KG1 (cell line): ENCODE data around the gene SLC39A5.

Experiments used
- DNase-seq: peaks from one replicate; lab custom pipeline; 2025; lab: John Stamatoyannopoulos, UW

SLC39A5 gene

DNA sequence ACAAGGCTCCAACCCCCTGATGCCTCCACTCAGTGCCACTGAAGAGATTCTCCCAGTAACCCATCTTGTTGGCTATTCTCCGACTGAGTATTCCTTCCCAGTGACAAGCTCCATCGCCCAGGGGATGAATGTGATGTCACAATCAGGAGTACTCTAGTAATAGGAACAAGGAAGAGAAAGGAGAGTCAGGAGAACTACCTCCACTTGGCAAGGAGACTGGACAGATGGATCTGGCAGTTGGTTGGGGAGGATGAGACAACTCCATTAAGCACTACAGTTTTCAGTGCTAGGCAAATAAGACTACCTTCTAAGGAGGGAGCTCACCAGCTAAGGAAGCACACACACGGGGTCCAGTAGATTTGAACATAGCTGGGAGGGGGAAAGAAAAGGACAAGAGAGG lies 13.4 kb upstream of the SLC39A5 start:
- DNase-seq, result no peak

DNA sequence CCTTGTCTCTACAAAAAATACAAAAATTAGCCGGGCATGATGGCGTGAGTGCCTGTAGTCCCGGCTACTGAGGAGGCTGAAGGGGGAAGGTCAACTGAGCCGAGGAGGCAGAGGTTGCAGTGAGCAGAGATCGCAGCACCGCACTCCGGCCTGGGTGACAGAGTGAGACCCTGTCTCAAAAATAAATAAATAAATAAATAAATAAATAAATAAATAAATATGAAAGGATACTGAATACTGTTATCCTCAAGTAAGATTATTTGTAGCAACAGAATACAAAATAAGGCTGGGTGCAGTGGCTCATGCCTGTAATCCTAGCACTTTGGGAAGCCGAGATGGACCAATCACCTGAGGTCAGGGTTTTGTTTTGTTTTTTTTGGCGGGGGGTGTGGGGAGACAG lies 10.0 kb upstream of the SLC39A5 start:
- DNase-seq, result no peak

DNA sequence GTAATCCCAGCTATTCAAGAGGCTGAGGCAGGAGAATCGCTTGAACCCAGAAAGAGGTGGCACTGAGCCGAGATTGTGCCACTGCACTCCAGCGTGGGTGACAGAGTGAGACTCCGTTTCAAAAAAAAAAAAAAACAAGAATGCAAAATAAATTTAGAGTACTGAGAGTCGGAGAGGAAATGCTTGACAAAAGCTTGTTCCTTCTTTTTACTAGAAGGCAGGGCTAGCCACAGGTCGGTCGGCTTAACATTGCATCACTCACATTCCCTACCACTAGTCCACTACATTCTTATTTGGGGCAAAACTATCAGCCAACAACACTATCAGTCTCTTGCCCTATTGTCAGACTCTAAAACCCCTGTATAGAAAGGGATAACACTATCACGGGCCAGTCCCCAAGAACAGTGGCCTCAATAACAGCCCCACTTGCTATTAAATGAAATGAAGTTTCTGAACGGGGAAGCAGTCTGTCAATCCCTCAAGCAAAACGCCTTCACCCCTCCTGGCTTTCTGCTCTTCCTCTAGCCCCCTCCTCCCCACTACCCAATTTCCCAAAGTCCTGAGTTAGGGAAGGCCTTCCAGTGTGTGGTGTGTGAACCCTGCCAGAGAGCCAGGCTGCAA lies 9.1 kb upstream of the SLC39A5 start:
- DNase-seq, result no peak

DNA sequence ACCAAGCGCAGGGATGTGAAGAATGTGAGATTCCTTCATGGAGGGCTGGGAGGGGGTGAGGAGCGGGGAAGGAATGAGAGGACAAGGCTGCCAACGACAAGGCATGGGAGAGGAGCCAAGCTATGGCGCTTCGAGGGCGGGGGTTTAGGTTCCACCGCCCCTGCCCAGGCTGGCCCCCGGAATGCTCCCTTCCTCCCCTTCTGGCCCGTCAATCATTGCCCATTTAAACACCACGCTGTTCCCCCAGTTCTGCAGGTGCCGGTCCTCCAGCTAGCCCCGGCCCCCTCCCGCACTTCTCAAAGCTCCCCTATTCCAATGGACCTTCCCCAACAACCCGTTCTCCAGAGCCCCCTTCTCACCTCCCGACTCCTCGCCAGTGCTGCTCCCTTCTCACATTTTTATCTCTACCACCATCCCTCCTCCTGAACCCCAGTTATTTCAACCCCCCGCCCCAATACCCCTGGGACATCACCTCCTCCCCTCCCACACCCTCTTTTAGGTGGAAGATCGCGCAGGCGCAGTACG lies 8.6 kb upstream of the SLC39A5 start:
- DNase-seq, result no peak

DNA sequence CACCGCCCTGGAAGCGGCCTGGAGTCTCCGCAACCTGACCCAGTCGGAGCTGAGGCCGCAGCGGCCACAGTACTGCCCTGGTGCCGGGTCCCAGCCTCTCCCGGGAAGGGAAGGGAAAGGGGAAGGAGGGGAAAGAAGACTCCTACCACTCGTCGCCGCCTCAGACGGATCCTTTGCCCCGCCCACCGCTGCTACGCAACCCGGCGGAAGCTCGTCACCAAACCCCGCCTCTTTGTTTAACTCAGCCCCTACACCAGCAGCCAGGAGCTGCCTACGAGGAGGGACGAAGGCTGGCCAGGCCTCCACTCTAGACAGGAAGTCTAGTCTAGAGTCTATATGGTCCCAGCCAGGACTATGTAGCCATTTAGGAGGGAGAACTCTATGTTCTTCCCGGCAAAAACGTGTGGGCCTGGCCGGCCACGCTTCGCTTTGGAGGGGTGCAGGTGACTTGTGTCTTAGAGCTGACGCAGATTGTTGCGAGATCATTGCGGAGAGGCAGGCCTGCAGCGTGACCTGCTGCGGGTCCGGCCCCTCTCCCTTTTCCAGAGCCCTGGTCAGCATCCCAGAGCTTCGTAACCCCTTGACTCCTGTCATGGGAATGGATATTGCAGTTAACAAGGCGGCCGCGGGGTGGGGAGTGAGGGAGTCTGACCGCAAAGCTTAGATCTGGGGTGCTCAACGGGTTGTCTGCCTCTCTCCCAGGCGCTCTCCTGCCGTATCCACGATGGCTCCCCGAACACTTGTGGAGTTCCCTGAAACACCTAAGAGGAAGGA lies 7.9 kb upstream of the SLC39A5 start, which contains the start of gene RNF41:
Gene RNF41, minus strand, starts transcription at position 166 of the 774 bp plus-strand sequence. CDS start 7,875 bp downstream, outside the sequence.
- peak; percentile 57 for DNase-seq

DNA sequence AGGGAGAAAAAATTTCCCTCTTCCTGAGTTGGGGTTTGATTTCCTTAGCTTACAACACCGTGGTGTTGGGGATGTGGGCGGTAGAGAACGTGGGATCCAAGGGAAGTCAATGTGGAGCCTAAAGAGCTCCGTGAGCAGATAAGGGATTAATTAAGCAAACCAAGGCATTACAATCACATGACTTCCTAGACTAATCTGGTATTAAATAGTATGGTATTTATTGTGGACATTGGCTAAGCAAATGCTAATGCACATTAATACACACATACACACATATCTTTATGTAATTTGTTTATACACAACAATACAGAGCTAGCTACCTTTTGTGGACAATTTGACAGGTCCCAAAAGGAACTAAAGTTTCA lies 7.3 kb upstream of the SLC39A5 start:
- no peak for DNase-seq

DNA sequence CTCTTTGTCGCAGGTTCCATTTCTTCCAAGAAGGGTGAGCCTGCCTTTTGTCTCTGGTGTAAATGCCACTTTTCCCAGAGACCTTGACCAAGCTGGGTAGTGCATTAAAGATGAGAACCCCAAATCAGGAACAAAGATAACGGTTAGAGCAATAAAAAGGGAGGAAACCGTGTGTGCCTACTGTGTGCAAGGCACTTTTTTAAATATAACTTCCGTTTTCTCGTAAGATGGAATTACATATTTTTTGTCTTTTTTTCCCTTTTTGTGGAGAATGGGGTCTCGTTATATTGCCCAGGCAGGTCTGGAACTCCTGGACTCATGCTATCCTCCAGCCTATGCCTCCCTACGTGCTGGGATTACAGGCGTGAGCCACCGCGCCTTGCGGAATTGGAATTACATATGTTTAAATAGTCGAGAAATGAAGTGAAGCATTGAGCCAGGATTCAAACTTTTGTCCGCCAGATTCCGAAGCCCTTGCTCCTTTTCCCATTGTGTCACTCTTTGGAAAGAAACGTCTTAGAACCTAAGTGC lies 6.2 kb upstream of the SLC39A5 start:
- DNase-seq, result no peak

DNA sequence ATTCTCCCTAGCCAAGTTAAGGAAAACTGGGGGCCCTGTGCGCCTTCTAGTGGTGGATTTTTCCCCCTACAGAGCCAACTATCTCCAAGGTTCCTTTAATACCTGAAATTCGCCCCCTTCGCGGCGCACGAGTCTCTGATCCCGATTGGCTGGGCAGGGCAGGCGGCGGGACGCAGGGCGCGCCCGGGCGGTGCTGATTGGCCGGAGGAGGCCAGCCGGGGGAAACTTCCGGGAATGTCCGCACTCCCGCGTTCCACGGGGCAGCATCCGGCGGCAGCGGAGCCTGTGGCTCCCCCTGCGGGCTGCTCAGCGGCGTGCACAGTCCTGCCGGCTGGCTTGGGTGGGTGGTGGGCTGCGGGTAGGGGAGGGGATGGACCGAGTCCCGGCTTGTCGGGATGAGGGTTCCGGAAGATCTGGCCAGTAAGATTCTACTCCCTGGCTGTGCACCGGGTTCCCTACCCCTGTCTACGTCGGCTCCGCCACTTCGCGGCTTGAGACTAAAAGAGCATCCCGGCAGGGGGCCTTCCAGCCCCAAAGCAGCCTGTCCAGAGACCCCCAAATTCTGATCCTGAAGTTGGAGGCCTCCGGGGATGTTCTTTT lies 5.6 kb upstream of the SLC39A5 start, which contains the start of gene NABP2:
Gene NABP2, plus strand, starts transcription at position 241 of the 600 bp plus-strand sequence. CDS start 515 bp downstream, outside the sequence.
- DNase-seq, result peak; percentile 41

DNA sequence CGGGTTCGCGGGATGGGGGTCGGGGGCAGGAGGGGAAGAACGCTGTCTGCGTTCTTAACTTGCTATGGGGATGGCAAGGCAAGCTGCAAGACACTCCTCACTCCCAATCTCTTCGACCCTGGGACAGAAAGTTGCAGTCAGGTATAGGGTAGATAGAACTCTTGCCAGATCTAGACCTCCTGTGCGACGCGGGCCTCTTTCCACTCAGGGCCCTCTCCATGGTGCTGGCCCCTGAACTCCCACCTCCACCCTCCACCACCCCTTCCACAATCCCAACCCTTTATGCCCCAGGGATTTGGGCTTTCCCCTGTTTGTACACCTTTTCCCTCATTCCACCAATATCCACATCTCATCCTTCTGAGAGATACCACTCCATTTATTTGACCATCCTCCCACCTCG lies 4.9 kb upstream of the SLC39A5 start:
- no peak for DNase-seq

DNA sequence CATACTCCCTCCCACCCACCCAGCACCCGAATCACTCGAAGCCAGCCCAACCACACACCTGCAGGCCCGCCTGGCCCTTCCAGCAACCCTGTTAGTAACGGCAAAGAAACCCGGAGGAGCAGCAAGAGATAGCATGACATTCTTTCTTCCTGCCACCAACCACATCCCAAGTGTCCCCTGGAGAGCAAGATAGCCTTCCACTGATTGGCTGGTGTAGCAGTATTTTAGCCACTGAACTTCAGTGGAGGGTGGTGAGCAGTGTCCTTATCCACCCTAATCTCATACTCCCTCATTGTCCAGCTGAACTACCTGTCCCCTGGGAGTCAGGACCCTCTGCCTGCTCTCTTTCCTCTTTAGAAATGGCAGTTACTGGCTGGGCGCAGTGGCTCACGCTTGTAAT lies 769 bp upstream of the SLC39A5 start:
- no peak for DNase-seq

DNA sequence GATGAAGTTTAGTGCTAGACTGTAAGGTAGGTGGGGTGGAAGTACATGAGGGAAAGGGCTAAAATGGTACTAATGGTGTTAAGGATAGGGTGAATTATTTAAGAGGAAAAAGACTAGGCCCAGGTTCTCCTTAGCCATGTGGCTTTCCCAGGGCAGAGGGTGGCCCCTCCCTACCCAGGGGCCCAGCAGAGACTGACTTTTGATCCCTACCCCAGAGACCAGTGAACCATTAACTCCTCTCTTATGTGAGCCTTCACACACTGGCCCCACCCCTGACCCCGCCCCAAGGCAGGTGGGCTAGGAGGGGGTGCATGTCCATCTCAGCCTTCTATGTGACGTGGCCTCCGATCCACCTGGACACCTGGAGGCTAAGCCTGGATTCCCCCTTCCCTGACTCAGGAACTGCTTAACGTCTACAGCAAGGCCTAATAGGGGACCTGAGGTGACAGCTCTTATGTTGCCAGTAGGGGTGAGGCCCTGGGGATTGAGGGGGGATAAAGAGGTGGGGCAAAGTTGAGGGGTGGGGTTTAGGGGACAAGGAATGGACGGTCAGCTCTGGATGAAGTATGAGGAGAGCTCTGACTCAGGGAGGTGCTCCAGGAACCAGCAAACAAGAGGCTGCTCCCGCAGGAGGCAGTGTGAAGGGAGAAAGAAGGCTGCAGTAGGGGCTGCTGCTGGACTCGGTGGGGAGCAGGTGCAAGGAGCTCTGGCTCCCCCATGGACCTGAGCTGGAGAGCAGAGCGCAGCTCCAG lies 757 bp downstream of the SLC39A5 start:
- DNase-seq, result no peak

DNA sequence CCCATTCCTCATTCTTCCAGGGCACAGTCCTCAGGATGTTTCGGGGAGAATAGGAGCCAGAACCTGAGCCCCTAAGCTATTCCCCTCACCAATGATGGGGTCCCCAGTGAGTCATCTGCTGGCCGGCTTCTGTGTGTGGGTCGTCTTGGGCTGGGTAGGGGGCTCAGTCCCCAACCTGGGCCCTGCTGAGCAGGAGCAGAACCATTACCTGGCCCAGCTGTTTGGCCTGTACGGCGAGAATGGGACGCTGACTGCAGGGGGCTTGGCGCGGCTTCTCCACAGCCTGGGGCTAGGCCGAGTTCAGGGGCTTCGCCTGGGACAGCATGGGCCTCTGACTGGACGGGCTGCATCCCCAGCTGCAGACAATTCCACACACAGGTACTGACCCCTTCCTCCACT lies 1.3 kb downstream of the SLC39A5 start:
- no peak for DNase-seq

DNA sequence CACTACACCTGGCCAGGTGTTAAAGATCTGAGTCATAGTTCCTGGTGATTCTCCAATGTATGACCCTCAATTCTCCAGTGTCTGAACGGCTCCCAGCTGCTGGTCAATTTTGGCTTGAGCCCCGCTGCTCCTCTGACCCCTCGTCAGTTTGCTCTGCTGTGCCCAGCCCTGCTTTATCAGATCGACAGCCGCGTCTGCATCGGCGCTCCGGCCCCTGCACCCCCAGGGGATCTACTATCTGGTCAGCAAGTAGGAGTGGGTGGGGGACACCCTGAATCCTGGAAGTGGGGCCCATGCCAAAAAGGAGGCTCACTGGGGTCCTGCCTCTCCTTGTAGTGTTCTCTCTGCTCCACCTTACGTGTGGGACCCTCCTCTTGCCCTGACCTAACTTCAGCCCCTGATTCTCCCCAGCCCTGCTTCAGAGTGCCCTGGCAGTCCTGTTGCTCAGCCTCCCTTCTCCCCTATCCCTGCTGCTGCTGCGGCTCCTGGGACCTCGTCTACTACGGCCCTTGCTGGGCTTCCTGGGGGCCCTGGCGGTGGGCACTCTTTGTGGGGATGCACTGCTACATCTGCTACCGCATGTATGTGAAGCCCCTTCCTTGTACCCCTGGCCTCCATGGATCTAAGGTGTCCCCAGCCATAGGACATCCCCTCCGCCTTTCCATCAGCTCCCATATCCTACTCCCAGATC lies 5.0 kb downstream of the SLC39A5 start:
- no peak for DNase-seq

DNA sequence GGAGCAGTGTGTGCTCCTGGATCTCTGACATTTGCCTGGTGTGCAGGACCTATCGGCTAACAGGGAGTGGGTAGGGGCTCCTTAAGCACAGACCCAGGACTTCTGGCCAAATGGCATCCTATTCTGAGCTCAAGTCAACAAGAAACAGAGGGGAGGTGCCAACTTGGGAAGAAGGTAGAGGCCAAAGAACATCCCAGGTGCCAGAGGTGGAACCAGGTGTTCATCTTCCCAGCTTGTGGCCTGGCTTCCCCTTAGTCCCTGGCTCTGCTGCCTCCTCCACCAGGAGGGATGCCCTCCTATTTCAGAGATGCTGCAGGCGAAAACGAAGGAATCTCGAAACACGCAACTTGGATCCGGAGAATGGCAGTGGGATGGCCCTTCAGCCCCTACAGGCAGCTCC lies 6.2 kb downstream of the SLC39A5 start:
- no peak for DNase-seq

DNA sequence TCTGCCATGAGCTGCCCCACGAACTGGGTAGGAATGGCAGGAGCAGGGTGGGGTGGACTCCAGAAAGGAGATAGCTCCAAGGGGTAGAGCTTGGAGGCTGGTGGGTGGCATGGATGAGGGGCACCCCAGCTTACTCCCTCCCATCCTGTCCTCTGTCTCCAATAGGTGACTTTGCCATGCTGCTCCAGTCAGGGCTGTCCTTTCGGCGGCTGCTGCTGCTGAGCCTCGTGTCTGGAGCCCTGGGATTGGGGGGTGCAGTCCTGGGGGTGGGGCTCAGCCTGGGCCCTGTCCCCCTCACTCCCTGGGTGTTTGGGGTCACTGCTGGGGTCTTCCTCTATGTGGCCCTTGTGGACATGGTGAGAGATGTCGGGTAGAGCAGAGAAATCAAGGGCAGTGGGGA lies 7.1 kb downstream of the SLC39A5 start:
- DNase-seq, result no peak

DNA sequence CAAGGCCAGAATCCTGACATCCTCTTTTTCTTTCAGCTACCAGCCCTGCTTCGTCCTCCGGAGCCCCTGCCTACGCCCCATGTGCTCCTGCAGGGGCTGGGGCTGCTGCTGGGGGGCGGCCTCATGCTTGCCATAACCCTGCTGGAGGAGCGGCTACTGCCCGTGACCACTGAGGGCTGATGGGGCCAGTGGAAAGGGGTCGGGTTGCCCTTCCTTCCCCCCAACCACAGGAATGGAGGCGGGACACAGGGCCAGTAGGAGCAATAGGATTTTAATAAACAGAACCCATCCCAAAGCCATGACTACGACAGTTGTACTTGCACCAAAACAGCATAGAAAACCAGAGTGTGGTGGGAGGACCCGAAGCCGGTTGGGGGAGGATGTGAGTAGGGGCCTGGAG lies 7.7 kb downstream of the SLC39A5 start:
- no peak for DNase-seq

DNA sequence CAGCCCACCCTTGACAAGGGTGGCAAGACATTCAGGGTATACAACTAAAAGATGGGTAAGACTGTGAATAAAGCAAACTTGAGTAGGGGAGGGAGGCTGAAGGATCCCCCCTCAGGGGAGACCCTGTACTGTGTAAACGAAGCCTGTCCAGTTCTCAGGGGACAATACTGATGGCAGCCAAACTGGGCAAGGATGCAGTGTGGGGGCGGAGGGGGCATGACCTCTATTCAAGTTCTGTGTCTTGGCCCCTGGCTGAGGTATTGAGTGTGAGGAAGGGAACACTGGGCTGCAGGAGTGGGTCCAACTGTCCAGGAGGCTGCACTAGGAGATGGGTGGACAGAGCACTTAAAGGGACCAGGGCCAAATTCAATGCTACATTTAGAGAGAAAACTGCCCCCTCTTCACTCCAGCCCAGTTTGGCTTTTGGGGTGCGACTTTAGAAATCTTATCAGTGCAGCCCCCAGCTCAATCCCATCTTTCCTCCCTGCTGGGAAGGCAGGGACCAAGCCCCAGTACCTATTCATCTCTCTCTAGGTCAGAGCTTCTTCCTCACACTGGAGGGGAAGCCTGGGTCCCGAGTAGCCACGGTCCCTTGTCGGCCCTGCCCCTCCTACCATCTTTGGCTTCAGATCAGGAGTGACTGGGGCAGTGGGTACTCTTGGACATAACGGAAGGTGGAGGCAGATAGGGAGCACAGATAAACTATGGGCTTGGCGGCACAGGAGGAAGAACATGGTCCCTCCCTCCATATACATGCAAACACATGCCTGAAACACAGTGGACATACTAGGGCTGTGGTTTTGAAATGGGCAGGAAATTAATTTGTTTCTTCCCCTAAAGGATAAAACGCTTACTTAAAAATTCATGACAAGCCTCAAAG lies 11.8 kb downstream of the SLC39A5 start:
- no peak for DNase-seq

DNA sequence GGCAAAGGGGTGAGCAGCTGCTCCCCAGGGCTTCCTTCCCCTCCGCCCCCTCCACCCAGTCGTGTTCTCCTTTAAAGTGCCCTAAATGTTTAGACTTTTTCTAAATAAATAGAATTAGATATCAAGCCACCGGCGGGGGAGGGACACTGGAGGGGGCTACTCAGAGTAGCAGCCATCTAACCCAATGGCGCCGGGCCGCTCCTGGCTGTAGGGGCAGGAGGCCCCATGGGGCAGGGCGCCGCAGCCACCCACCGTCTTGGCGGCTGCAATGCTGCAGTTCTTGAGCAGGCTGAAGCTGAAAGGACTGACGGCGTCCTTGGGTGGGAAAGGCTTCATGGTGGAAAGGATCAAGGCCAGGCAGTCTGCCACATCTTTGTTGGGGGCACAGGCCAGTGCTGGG lies 13.1 kb downstream of the SLC39A5 start:
- DNase-seq, result no peak

DNA sequence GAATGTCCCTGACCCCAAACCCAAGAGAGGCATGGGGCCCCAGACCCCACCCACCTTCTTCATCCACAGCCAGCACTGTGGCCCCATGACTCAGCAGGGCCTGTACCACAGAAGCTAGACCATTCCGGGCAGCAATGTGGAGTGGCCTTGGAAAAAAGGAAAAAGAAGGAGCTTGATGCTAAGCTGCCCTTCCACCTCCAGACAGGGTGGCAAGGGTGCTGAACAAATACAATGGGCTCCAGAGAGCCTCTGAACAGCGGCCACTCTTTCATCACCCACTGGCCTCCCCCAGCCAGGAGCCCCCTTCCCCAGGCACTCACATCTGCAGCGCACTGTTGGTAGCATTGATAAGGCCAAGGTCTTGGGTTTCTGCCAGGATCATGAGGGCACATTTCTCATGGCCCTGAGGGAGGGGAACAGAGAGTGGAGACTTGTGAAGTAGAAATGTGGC lies 13.9 kb downstream of the SLC39A5 start:
- DNase-seq, result no peak

DNA sequence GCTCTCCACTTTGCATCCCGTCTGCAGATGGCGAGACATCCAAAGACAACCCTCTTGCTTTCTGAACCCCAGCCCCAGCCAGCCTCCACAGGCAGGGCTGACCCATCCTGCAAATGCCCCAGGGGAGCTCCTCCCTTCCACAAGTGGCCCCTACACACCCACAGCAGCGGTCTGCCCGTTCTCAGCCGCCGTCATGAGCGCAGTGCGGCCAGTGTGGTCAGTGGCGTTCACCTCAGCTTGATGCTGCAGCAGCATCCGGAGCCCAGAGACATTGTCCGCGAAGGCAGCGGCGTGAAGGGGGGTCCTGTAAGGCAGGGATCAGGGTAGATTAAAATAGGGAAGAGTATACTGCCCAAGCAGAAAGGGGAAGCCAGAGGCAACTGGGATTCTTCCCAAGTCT lies 14.6 kb downstream of the SLC39A5 start:
- DNase-seq, result no peak
